ENCODE results near the gene ACBD6.

The ACBD6 gene

DNA sequence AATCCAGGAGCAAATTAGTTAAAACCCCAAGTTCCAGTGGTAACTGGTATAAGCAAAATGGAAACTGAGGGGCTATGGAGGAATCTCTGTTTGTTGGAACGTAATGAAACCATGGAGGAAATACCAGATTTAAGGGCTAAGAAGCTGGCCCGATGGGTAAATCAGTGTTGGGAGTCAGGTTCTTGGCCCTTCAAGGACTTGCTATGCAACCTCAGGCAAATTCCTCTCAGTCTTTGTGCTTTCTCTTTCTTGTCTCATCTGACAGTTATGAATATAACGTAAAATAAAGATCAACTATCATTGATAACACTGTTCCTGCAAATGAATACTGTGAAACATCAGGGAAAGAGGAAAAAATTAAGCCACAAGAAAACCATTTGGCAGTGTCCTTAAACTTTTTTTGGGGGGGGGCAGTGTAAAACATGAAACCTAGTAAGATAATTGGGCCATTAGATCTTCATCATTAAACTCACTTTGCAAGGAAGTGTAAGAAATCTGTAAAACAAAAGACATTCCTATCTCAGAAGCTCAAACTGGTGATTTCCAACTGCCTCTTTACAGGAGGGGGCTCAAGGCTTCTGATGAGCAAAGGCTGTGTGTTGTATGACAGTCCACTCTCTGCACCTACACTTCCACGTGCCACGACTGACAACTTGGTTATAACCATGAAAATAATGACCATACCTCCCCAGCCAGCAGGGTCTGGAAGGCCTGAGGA lies 224.7 kb downstream of the ACBD6 start:
- WGBS (ENCODE audit: insufficient coverage), result 88% methylated on average over 2 of the region's 5 CpGs
- H3K27ac ChIP-seq (ENCODE audit: insufficient read depth in 1 of 2, low read depth in 1 of 2, low read length in 2 of 2, poor library complexity in 1 of 2, severe bottlenecking in 2 of 2), result no peak overlapping the region
- H3K4me3 ChIP-seq (ENCODE audit: control insufficient read depth in 1 of 7, extremely low read depth in 1 of 7, insufficient read depth in 4 of 7, low read depth in 2 of 7, low read length in 6 of 7), result no peak overlapping the region
- ChIA-PET CTCF (no interaction called here), POLR2A (no interaction called here)
- peaks cover 4 to 68% (median 31%) of the 10 kb centered on the region in 4 experiments for H3K36me3 ChIP-seq (ENCODE audit: control insufficient read depth in 4 of 4, insufficient read depth in 4 of 4, low read length in 3 of 4)
- DNase-seq, result no peak
- H3K9me3 ChIP-seq (ENCODE audit: control extremely low read depth in 1 of 5, control insufficient read depth in 4 of 5, insufficient read depth in 2 of 5, low read depth in 1 of 5, low read length in 4 of 5), result no peaks in the 10 kb centered on the region
- no peaks in the 10 kb centered on the region for H3K27me3 ChIP-seq (replicated peaks in 2 of 5; ENCODE audit: control insufficient read depth in 4 of 5, insufficient read depth in 5 of 5, low read length in 4 of 5)
- peaks cover 2 to 18% (median 6%) of the 10 kb centered on the region in 4 experiments for H3K4me1 ChIP-seq (ENCODE audit: control extremely low read depth in 1 of 4, control insufficient read depth in 4 of 4, insufficient read depth in 4 of 4, low read length in 3 of 4)

DNA sequence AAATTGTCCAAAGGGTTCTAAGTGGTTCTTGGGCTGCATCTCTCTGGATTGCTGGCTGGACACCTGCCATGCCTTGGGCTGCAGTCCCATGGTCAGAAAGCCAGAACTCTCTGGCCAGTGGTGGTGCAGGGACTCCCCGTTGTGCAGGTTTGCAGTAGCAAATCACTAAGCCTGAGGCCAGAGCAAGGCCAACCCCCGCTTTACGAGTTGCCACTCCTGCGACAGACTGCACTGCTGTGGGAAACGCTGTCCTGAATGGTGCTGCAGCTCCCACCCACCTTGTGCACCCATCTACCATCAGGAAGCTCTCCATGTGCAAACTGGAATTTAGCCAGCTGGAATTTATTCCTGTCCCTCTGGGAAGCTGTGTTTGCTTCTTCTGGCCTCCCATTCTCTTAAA lies 226.7 kb downstream of the ACBD6 start:
- no peak for DNase-seq
- H3K4me3 ChIP-seq (ENCODE audit: control insufficient read depth in 1 of 7, extremely low read depth in 1 of 7, insufficient read depth in 4 of 7, low read depth in 2 of 7, low read length in 6 of 7), result no peak overlapping the region
- ChIA-PET POLR2A (no interaction called here), CTCF (no interaction called here)
- WGBS (ENCODE audit: insufficient coverage), result 100% methylated on average over 2 of the region's 5 CpGs
- no peak overlapping the region for H3K27ac ChIP-seq (ENCODE audit: insufficient read depth in 1 of 2, low read depth in 1 of 2, low read length in 2 of 2, poor library complexity in 1 of 2, severe bottlenecking in 2 of 2)
- peaks cover 2 to 18% (median 6%) of the 10 kb centered on the region in 4 experiments for H3K4me1 ChIP-seq (ENCODE audit: control extremely low read depth in 1 of 4, control insufficient read depth in 4 of 4, insufficient read depth in 4 of 4, low read length in 3 of 4)
- no peaks in the 10 kb centered on the region for H3K9me3 ChIP-seq (ENCODE audit: control extremely low read depth in 1 of 5, control insufficient read depth in 4 of 5, insufficient read depth in 2 of 5, low read depth in 1 of 5, low read length in 4 of 5)
- H3K27me3 ChIP-seq (replicated peaks in 2 of 5; ENCODE audit: control insufficient read depth in 4 of 5, insufficient read depth in 5 of 5, low read length in 4 of 5), result no peaks in the 10 kb centered on the region
- peaks cover 3 to 56% (median 27%) of the 10 kb centered on the region in 4 experiments for H3K36me3 ChIP-seq (ENCODE audit: control insufficient read depth in 4 of 4, insufficient read depth in 4 of 4, low read length in 3 of 4)

- H3K27me3 ChIP-seq (replicated peaks in 2 of 5; ENCODE audit: control insufficient read depth in 4 of 5, insufficient read depth in 5 of 5, low read length in 4 of 5), result no peaks in the 10 kb centered on the region
- H3K4me3 ChIP-seq (ENCODE audit: control insufficient read depth in 1 of 7, extremely low read depth in 1 of 7, insufficient read depth in 4 of 7, low read depth in 2 of 7, low read length in 6 of 7), result no peak overlapping the region
- H3K27ac ChIP-seq (ENCODE audit: insufficient read depth in 1 of 2, low read depth in 1 of 2, low read length in 2 of 2, poor library complexity in 1 of 2, severe bottlenecking in 2 of 2), result no peak overlapping the region
- ChIA-PET POLR2A (no interaction called here), CTCF (interaction anchor here (1.2 kb wide), 1 partner anchor 607 kb away, joined by 3 read pairs; no protein-coding TSS in a partner anchor)
- H3K9me3 ChIP-seq (ENCODE audit: control extremely low read depth in 1 of 5, control insufficient read depth in 4 of 5, insufficient read depth in 2 of 5, low read depth in 1 of 5, low read length in 4 of 5), result no peaks in the 10 kb centered on the region
- peaks cover 0 to 10% (median under 1%) of the 10 kb centered on the region in 4 experiments for H3K4me1 ChIP-seq (ENCODE audit: control extremely low read depth in 1 of 4, control insufficient read depth in 4 of 4, insufficient read depth in 4 of 4, low read length in 3 of 4)
- 98% methylated on average over 11 of the region's 11 CpGs for WGBS (ENCODE audit: insufficient coverage)
- no peak for DNase-seq
- peaks cover 0 to 52% (median 27%) of the 10 kb centered on the region in 4 experiments for H3K36me3 ChIP-seq (ENCODE audit: control insufficient read depth in 4 of 4, insufficient read depth in 4 of 4, low read length in 3 of 4)
Observed at GRCh38 chr1:180274221-180274620, 228.2 kb downstream of the ACBD6 start.

- 100% methylated on average over 2 of the region's 2 CpGs for WGBS (ENCODE audit: insufficient coverage)
- no peaks in the 10 kb centered on the region for H3K9me3 ChIP-seq (ENCODE audit: control extremely low read depth in 1 of 5, control insufficient read depth in 4 of 5, insufficient read depth in 2 of 5, low read depth in 1 of 5, low read length in 4 of 5)
- H3K27ac ChIP-seq (ENCODE audit: insufficient read depth in 1 of 2, low read depth in 1 of 2, low read length in 2 of 2, poor library complexity in 1 of 2, severe bottlenecking in 2 of 2), result no peak overlapping the region
- CTCF ChIA-PET, result interaction anchor here (0.6 to 1.2 kb wide), 5 partner anchors 25 to 609 kb away, joined by 3 read pairs; no protein-coding TSS in a partner anchor
- H3K4me3 ChIP-seq (ENCODE audit: control insufficient read depth in 1 of 7, extremely low read depth in 1 of 7, insufficient read depth in 4 of 7, low read depth in 2 of 7, low read length in 6 of 7), result no peak overlapping the region
- H3K4me1 ChIP-seq (ENCODE audit: control extremely low read depth in 1 of 4, control insufficient read depth in 4 of 4, insufficient read depth in 4 of 4, low read length in 3 of 4), result no peaks in the 10 kb centered on the region
- POLR2A ChIA-PET, result no interaction called here
- DNase-seq, result no peak
- H3K27me3 ChIP-seq (replicated peaks in 2 of 5; ENCODE audit: control insufficient read depth in 4 of 5, insufficient read depth in 5 of 5, low read length in 4 of 5), result no peaks in the 10 kb centered on the region
- peaks cover 0 to 46% (median 23%) of the 10 kb centered on the region in 4 experiments for H3K36me3 ChIP-seq (ENCODE audit: control insufficient read depth in 4 of 4, insufficient read depth in 4 of 4, low read length in 3 of 4)
Observed at GRCh38 chr1:180273066-180273465, 229.3 kb downstream of the ACBD6 start.

DNA sequence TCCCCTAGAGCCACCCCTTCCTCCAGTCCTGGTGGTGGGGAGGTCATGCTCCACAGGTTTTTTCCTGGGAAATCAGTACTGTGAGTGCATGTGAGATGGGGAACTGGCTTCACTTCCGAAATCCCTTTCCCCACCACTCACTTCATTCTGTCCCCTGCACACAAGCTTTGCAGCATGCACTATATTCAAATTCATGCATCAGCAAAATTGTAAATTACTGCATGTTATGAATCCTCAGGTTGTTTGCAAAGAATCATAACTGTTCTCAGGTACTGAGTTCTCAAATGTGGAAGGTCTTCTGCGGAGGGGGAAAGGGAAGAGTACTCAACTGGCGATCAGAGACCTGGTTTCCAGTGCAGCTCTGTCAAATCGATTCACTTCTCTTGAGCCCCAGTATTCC lies 230.0 kb downstream of the ACBD6 start:
- H3K27ac ChIP-seq (ENCODE audit: insufficient read depth in 1 of 2, low read depth in 1 of 2, low read length in 2 of 2, poor library complexity in 1 of 2, severe bottlenecking in 2 of 2), result no peak overlapping the region
- POLR2A ChIA-PET, result no interaction called here
- CTCF ChIA-PET, result interaction anchor here (0.8 to 1.3 kb wide), 2 partner anchors 9 to 19 kb away, joined by 3 read pairs; no protein-coding TSS in a partner anchor
- H3K36me3 ChIP-seq (ENCODE audit: control insufficient read depth in 4 of 4, insufficient read depth in 4 of 4, low read length in 3 of 4), result peaks cover 0 to 42% (median 22%) of the 10 kb centered on the region in 4 experiments
- H3K9me3 ChIP-seq (ENCODE audit: control extremely low read depth in 1 of 5, control insufficient read depth in 4 of 5, insufficient read depth in 2 of 5, low read depth in 1 of 5, low read length in 4 of 5), result no peaks in the 10 kb centered on the region
- no peak for DNase-seq
- H3K27me3 ChIP-seq (replicated peaks in 2 of 5; ENCODE audit: control insufficient read depth in 4 of 5, insufficient read depth in 5 of 5, low read length in 4 of 5), result no peaks in the 10 kb centered on the region
- no peaks in the 10 kb centered on the region for H3K4me1 ChIP-seq (ENCODE audit: control extremely low read depth in 1 of 4, control insufficient read depth in 4 of 4, insufficient read depth in 4 of 4, low read length in 3 of 4)
- 100% methylated on average over 4 of the region's 4 CpGs for WGBS (ENCODE audit: insufficient coverage)
- no peak overlapping the region for H3K4me3 ChIP-seq (ENCODE audit: control insufficient read depth in 1 of 7, extremely low read depth in 1 of 7, insufficient read depth in 4 of 7, low read depth in 2 of 7, low read length in 6 of 7)

DNA sequence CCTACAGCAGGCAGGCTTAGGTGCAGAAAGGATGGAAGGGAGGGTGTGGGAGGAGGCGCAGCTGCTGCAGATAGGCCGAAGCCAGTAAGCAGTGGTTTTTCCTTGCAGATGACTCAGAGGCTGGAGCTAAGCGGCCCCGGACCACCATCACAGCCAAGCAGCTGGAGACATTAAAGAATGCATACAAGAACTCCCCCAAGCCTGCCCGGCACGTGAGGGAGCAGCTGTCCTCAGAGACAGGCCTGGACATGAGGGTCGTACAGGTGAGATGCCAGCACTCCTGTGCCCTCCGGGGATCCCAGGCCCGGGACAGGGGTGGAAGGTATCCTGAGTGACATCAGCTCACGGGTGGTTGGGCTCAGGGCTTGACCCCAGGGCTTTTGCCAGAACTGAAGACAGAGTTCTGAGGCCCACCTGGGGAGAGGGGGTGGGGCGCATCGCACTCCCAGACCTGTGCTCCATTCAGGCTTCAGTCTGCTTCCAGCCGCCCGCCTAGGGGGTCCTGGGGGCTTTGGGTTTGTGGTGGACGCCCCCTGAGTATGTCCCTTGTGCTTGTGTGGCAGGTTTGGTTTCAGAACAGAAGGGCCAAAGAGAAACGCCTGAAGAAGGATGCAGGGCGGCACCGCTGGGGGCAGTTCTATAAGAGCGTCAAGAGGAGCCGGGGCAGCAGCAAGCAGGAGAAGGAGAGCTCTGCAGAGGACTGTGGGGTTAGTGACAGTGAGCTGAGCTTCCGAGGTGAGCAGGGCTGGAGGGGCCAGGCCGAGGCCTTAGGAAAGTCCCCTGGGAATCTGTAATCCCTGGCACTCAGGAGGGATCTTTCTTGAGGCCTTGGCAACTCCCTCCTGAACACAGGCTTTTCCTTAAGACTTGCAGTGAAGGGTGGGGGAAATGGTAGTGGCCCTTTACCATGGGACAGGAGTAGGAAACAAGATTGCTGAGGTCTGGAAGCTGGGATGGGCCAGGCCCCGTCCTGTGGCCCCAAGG lies 230.8 kb downstream of the ACBD6 start:
- peaks cover 0 to 34% (median 22%) of the 10 kb centered on the region in 4 experiments for H3K36me3 ChIP-seq (ENCODE audit: control insufficient read depth in 4 of 4, insufficient read depth in 4 of 4, low read length in 3 of 4)
- no peak for DNase-seq
- H3K9me3 ChIP-seq (ENCODE audit: control extremely low read depth in 1 of 5, control insufficient read depth in 4 of 5, insufficient read depth in 2 of 5, low read depth in 1 of 5, low read length in 4 of 5), result no peaks in the 10 kb centered on the region
- H3K4me1 ChIP-seq (ENCODE audit: control extremely low read depth in 1 of 4, control insufficient read depth in 4 of 4, insufficient read depth in 4 of 4, low read length in 3 of 4), result no peaks in the 10 kb centered on the region
- H3K4me3 ChIP-seq (ENCODE audit: control insufficient read depth in 1 of 7, extremely low read depth in 1 of 7, insufficient read depth in 4 of 7, low read depth in 2 of 7, low read length in 6 of 7), result no peak overlapping the region
- WGBS (ENCODE audit: insufficient coverage), result 98% methylated on average over 16 of the region's 23 CpGs
- no peak overlapping the region for H3K27ac ChIP-seq (ENCODE audit: insufficient read depth in 1 of 2, low read depth in 1 of 2, low read length in 2 of 2, poor library complexity in 1 of 2, severe bottlenecking in 2 of 2)
- ChIA-PET POLR2A (interaction anchor here (0.5 kb wide), 1 partner anchor 143 kb away, joined by 3 read pairs; no protein-coding TSS in a partner anchor), CTCF (interaction anchor here (0.8 to 1.3 kb wide), 3 partner anchors 10 to 19 kb away, joined by 3 read pairs; no protein-coding TSS in a partner anchor)
- H3K27me3 ChIP-seq (replicated peaks in 2 of 5; ENCODE audit: control insufficient read depth in 4 of 5, insufficient read depth in 5 of 5, low read length in 4 of 5), result no peaks in the 10 kb centered on the region

All from common myeloid progenitor, CD34-positive (primary cell).